ACC112 (cell line): ENCODE results near the gene GABRR3.
A peak's percentile ranks its signal among the peaks of the same experiment; 100 is the strongest.

Experiments used
- H2AFZ ChIP-seq: fragments of 200-600 bp; sonication (generic); one replicate; pipeline ENCODE4 v1.6.0; 2017; ENCODE audit warnings: antibody characterized with exemption, low read length; ENCODE audit not compliant: unreplicated experiment
- H3K27ac ChIP-seq: fragments of 200-600 bp; sonication (generic); 2 replicates; pipeline ENCODE4 v1.5.1; 2014; ENCODE audit warnings: low read depth, mild to moderate bottlenecking, antibody characterized with exemption, low read length, moderate library complexity
- H3K27me3 ChIP-seq: fragments of 200-600 bp; sonication (generic); 2 replicates; pipeline ENCODE4 v1.6.1; 2014; ENCODE audit warnings: mild to moderate bottlenecking, antibody characterized with exemption, low read length, moderate library complexity, mixed read lengths; ENCODE audit not compliant: insufficient read depth
- H3K36me3 ChIP-seq: fragments of 200-600 bp; sonication (generic); 2 replicates; pipeline ENCODE4 v1.6.1; 2016; ENCODE audit warnings: mild to moderate bottlenecking, antibody characterized with exemption, low read length, moderate library complexity, mixed read lengths; ENCODE audit not compliant: insufficient read depth
- H3K4me1 ChIP-seq: fragments of 200-600 bp; sonication (generic); one replicate; pipeline ENCODE4 v1.6.1; 2016; ENCODE audit warnings: low read length, mixed read lengths; ENCODE audit not compliant: insufficient read depth, unreplicated experiment, control insufficient read depth
- H3K4me3 ChIP-seq: fragments of 200-600 bp; sonication (generic); 2 replicates; pipeline ENCODE4 v1.5.1; 2014; ENCODE audit warnings: mild to moderate bottlenecking, low read depth, low read length
- H3K79me2 ChIP-seq: fragments of 200-600 bp; sonication (generic); one replicate; pipeline ENCODE4 v1.6.0; 2016; ENCODE audit warnings: low read length; ENCODE audit not compliant: control insufficient read depth, unreplicated experiment, insufficient read depth

GABRR3 gene

GRCh38 chr3:97990624-97991292 is 44.4 kb downstream of the GABRR3 start:
- no peak overlapping the region for H2AFZ ChIP-seq

GRCh38 chr3:97988784-97989568 is 46.1 kb downstream of the GABRR3 start:
- Histone ChIP-seq H3K36me3 (no peaks in the 10 kb centered on the region), H3K27me3 (peaks cover 20% of the 10 kb centered on the region), H3K27ac (no peak overlapping the region), H2AFZ (no peak overlapping the region), H3K4me3 (no peak overlapping the region), H3K4me1 (no peaks in the 10 kb centered on the region), H3K79me2 (no peaks in the 10 kb centered on the region)

More at GRCh38 chr3:97990624-97991292, 44.4 kb downstream of the GABRR3 start:
- Histone ChIP-seq H3K4me3 (no peak overlapping the region), H3K79me2 (no peaks in the 10 kb centered on the region), H3K27ac (no peak overlapping the region), H3K27me3 (peaks cover 24% of the 10 kb centered on the region), H3K36me3 (no peaks in the 10 kb centered on the region), H3K4me1 (no peaks in the 10 kb centered on the region)

GRCh38 chr3:97987306-97987705 is 47.8 kb downstream of the GABRR3 start:
- no peak overlapping the region for H3K27ac ChIP-seq
- H3K27me3 ChIP-seq: peaks cover 4% of the 10 kb centered on the region; the same call in 1 of the 2 replicates
- H3K79me2 ChIP-seq: no peaks in the 10 kb centered on the region
- no peak overlapping the region for H3K4me3 ChIP-seq
- H2AFZ ChIP-seq: no peak overlapping the region
- no peaks in the 10 kb centered on the region for H3K4me1 ChIP-seq
- no peaks in the 10 kb centered on the region for H3K36me3 ChIP-seq

- Histone ChIP-seq H3K79me2 (no peaks in the 10 kb centered on the region), H3K27me3 (no peaks in the 10 kb centered on the region), H3K4me3 (no peak overlapping the region), H3K27ac (no peak overlapping the region), H2AFZ (no peak overlapping the region), H3K36me3 (no peaks in the 10 kb centered on the region), H3K4me1 (peaks cover 8% of the 10 kb centered on the region)
Measured at GRCh38 chr3:97983933-97984491, 51.1 kb downstream of the GABRR3 start.

GRCh38 chr3:97981886-97982285 is 53.2 kb downstream of the GABRR3 start:
- H2AFZ ChIP-seq: no peak overlapping the region
- H3K27me3 ChIP-seq: no peaks in the 10 kb centered on the region
- H3K36me3 ChIP-seq: no peaks in the 10 kb centered on the region
- no peaks in the 10 kb centered on the region for H3K79me2 ChIP-seq
- no peak overlapping the region for H3K27ac ChIP-seq
- H3K4me3 ChIP-seq: no peak overlapping the region
- H3K4me1 ChIP-seq: peaks cover 8% of the 10 kb centered on the region

- Histone ChIP-seq H2AFZ (no peak overlapping the region), H3K79me2 (no peaks in the 10 kb centered on the region), H3K36me3 (no peaks in the 10 kb centered on the region), H3K27me3 (no peaks in the 10 kb centered on the region), H3K4me1 (peaks cover 8% of the 10 kb centered on the region), H3K4me3 (no peak overlapping the region), H3K27ac (no peak overlapping the region)
Measured at GRCh38 chr3:97979610-97980009, 55.5 kb downstream of the GABRR3 start.

GRCh38 chr3:97975466-97975865 is 59.6 kb downstream of the GABRR3 start:
- Histone ChIP-seq H3K4me1 (peaks cover 8% of the 10 kb centered on the region), H2AFZ (no peak overlapping the region), H3K79me2 (peaks cover 11% of the 10 kb centered on the region), H3K36me3 (no peaks in the 10 kb centered on the region), H3K27ac (no peak overlapping the region), H3K27me3 (no peaks in the 10 kb centered on the region), H3K4me3 (no peak overlapping the region)

- peaks cover 13% of the 10 kb centered on the region for H3K4me1 ChIP-seq
Measured at GRCh38 chr3:97974996-97975395, 60.1 kb downstream of the GABRR3 start.

GRCh38 chr3:97972976-97973375 is 62.1 kb downstream of the GABRR3 start:
- no peak overlapping the region for H3K27ac ChIP-seq
- H2AFZ ChIP-seq: peak overlapping the region; percentile 98
- peaks cover 19% of the 10 kb centered on the region for H3K4me1 ChIP-seq
- H3K27me3 ChIP-seq: no peaks in the 10 kb centered on the region
- peak overlapping the region; percentile 78 for H3K4me3 ChIP-seq
- H3K79me2 ChIP-seq: peaks cover 36% of the 10 kb centered on the region
- no peaks in the 10 kb centered on the region for H3K36me3 ChIP-seq

More at GRCh38 chr3:97974996-97975395, 60.1 kb downstream of the GABRR3 start:
- no peak overlapping the region for H3K27ac ChIP-seq
- no peaks in the 10 kb centered on the region for H3K36me3 ChIP-seq
- no peaks in the 10 kb centered on the region for H3K27me3 ChIP-seq
- no peak overlapping the region for H3K4me3 ChIP-seq
- peaks cover 15% of the 10 kb centered on the region for H3K79me2 ChIP-seq
- H2AFZ ChIP-seq: no peak overlapping the region

- H3K4me3 ChIP-seq: peak within 1 kb of the TSS; percentile 78
- peak within 1 kb of the TSS; percentile 98 for H2AFZ ChIP-seq
- peaks cover 19% of the 10 kb centered on the region for H3K4me1 ChIP-seq
- no peaks in the 10 kb centered on the region for H3K36me3 ChIP-seq
- no peaks in the 10 kb centered on the region for H3K27me3 ChIP-seq
- H3K79me2 ChIP-seq: peaks cover 44% of the 10 kb centered on the region
- H3K27ac ChIP-seq: peak within 1 kb of the TSS; percentile 2; the same call in 1 of the 2 replicates
Measured at GRCh38 chr3:97971679-97972567, 63.2 kb downstream of the GABRR3 start, which contains the start of gene RIOX2. Gene RIOX2 (minus strand): TSS chr3:97972431. CDS start chr3:97967593, 4,838 bp downstream.
